ENCODE data around the gene MAPK8IP3. TPM values are rescaled to one million over a fixed set of nuclear protein-coding genes. Genes with fewer than 3 reads are reported as not detected.
A peak's percentile ranks its signal among the peaks of the same experiment; 100 is the strongest.
"Not testable (repeated sequence)": the region's sequence is repeated elsewhere in the genome, so short reads cannot be mapped to it uniquely, and the experiment has no call there.

The MAPK8IP3 gene
- total RNA-seq, 1 experiment from 2014 or later: 6.7 TPM

GRCh38 chr16:1678500-1679098 lies 27.4 kb upstream of the MAPK8IP3 start:
- DNase-seq (ENCODE audit: low read depth): peak; percentile 58

- no peak for DNase-seq (ENCODE audit: low read depth)
Observed at GRCh38 chr16:1680361-1680760, 25.6 kb upstream of the MAPK8IP3 start.

GRCh38 chr16:1681032-1681431 lies 25.0 kb upstream of the MAPK8IP3 start:
- DNase-seq (ENCODE audit: low read depth): no peak

GRCh38 chr16:1687427-1688316 lies 18.3 kb upstream of the MAPK8IP3 start:
- DNase-seq (ENCODE audit: low read depth): no peak

GRCh38 chr16:1688807-1689560 lies 17.0 kb upstream of the MAPK8IP3 start:
- no peak for DNase-seq (ENCODE audit: low read depth)

- no peak for DNase-seq (ENCODE audit: low read depth)
Observed at GRCh38 chr16:1689853-1690252, 16.1 kb upstream of the MAPK8IP3 start.

- no peak for DNase-seq (ENCODE audit: low read depth)
Observed at GRCh38 chr16:1690810-1691209, 15.2 kb upstream of the MAPK8IP3 start.

- peak; percentile 48 for DNase-seq (ENCODE audit: low read depth)
Observed at GRCh38 chr16:1691276-1691675, 14.7 kb upstream of the MAPK8IP3 start.

- peak; percentile 93 for DNase-seq (ENCODE audit: low read depth)
Observed at GRCh38 chr16:1691956-1692355, 14.0 kb upstream of the MAPK8IP3 start.

GRCh38 chr16:1696863-1697262 lies 9.1 kb upstream of the MAPK8IP3 start:
- peak; percentile 79 for DNase-seq (ENCODE audit: low read depth)

- no peak for DNase-seq (ENCODE audit: low read depth)
Observed at GRCh38 chr16:1698680-1699079, 7.3 kb upstream of the MAPK8IP3 start.

GRCh38 chr16:1700246-1700645 lies 5.7 kb upstream of the MAPK8IP3 start:
- DNase-seq (ENCODE audit: low read depth): no peak

GRCh38 chr16:1701216-1701878 lies 4.6 kb upstream of the MAPK8IP3 start:
- DNase-seq (ENCODE audit: low read depth): no peak

- not testable (repeated sequence) for DNase-seq (ENCODE audit: low read depth)
Observed at GRCh38 chr16:1705324-1705687, 689 bp upstream of the MAPK8IP3 start.

GRCh38 chr16:1706386-1707192 lies 594 bp downstream of the MAPK8IP3 start:
- peak; percentile 41 for DNase-seq (ENCODE audit: low read depth)

GRCh38 chr16:1707193-1707790 lies 1.3 kb downstream of the MAPK8IP3 start:
- DNase-seq (ENCODE audit: low read depth): peak; percentile 31

GRCh38 chr16:1708083-1708767 lies 2.2 kb downstream of the MAPK8IP3 start:
- no peak for DNase-seq (ENCODE audit: low read depth)

GRCh38 chr16:1708768-1709180 lies 2.8 kb downstream of the MAPK8IP3 start:
- no peak for DNase-seq (ENCODE audit: low read depth)

- no peak for DNase-seq (ENCODE audit: low read depth)
Observed at GRCh38 chr16:1709356-1709755, 3.4 kb downstream of the MAPK8IP3 start.

Measured in RPMI7951 (cell line).